Glomerular visceral epithelial cell (primary cell): ENCODE data around the gene LSM14B.
A peak's percentile ranks its signal among the peaks of the same experiment; 100 is the strongest.
"Not testable (repeated sequence)": the region's sequence is repeated elsewhere in the genome, so short reads cannot be mapped to it uniquely, and the experiment has no call there.

Experiments used
- DNase-seq: peaks from one replicate; pipeline ENCODE4 v3.0.0-alpha.2; 2016; ENCODE audit errors: extremely low spot score

Gene LSM14B

DNA sequence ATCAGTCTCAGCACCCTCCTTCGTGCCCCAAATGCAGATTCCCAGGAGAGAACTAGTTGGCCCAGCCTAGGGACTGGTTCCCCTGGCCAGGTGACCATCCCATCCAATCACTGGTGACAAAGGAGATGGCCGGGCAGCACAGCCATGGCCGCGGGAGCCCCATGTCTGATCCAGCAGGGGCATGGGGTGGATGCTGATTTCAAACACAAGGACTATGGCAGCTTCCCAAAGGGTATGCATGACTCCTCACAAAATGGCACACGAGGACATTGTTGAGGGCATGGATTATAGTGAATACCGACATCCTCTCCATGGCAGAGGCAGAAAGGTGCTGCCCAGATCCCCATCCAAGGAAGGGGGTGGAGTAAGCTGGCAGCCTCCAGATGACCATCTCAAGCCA is 9.9 kb upstream of the LSM14B start:
- DNase-seq = no peak

DNA sequence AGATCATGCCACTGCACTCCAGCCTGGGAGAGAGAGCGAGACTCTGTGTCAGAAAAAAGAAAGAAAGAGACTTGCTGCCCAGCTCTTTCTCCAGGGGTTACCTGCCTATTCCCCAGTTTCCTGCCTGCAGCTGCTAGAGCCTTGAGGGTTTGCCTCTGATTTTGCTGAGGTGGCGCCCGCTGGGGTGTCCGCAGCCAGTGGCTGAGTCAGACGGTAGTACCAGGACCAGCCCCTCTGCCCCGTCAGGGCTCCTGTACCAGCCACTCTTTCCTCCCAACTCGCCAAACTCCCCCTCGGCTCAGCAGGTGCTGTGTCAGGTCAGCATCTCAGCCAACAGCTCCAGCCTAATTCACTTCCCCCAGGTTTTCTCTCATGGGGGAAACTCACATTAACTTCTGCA is 7.4 kb upstream of the LSM14B start:
- no peak for DNase-seq

- DNase-seq = not testable (repeated sequence)
Measured at GRCh38 chr20:62115800-62116407, 6.4 kb upstream of the LSM14B start.

DNA sequence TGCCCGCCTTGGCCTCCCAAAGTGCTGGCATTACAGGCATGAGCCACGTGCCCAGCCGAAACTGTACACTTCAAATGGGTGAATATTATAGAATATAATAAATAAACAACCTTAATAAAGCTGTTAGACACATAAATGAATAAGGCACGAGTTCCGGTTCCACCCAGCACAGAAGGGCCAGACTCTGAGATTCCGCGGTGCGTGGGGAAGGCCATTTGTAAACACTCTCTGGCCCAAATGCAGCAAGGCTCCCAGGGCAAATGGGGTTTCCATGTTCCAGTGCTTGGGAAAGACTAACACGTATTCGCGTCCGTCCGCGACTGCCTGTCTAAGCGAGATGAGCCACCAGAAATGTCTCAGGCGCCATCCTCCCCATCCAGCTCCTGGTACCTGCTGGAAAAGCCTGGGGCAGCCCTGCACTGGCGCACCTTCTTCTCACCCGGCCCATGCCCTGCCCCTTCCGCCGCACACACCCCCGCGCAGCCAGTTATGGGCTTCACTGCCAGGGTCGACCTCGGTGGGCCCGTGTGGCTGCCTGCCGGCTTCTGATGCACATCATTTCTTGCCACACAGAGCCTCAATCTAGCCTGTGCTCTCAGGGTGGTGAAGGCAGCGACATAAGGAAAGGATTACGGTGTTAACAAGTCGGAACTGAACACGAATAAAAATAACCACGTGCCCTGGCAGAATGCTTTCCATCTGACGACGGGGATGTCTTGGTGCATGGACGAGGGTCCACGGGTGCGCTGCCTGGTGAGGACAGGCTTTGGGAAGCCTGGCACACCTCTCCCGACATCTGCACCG is 5.5 kb upstream of the LSM14B start:
- no peak for DNase-seq

GRCh38 chr20:62117362-62117646 is 5.0 kb upstream of the LSM14B start:
- no peak for DNase-seq

- no peak for DNase-seq
Measured at GRCh38 chr20:62117658-62118057, 4.6 kb upstream of the LSM14B start.

DNA sequence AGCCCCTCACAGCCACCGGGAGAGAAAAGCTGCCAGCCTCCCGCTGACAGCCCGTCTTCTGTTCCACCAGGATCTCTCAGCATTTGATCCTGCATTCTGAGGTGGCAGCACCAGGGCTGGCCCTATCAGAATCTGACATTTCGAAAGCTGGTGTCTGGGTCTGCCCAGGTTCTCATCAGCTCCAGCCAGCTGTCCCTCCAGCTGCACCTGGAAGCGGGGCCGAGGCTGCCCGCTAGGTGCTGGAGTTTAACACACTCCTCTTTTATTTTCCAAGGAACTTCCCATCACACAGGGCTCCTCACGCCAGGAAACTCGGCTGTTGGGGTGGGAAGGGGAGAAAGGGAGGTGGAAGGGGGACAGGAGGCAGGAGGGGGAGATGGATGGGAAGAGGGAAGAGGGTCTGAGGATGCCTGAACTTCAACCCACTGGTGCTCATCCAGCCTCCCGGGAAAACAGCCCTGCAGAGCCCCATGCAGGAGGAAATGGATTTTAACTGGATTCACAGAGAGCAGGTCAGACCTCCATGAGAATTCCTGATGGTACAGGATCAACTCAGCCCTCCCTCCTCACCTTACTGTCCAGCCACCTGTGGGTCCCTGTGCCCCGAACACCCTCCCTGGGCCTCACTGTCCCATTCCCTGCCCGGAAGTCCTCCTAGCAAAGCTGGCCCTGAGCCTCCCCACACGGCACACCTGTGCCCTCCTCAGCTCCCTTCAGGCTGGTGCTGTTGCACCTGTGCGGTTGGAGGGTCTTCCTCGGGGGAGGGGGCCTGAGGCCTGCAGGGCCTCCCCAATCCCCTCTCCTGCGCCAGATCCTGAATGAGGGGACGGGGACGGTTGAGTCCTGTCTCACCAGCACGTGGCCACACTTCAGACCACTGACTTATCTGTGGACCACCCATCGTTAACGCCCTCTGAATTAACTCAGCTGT is 3.9 kb upstream of the LSM14B start:
- no peak for DNase-seq

DNA sequence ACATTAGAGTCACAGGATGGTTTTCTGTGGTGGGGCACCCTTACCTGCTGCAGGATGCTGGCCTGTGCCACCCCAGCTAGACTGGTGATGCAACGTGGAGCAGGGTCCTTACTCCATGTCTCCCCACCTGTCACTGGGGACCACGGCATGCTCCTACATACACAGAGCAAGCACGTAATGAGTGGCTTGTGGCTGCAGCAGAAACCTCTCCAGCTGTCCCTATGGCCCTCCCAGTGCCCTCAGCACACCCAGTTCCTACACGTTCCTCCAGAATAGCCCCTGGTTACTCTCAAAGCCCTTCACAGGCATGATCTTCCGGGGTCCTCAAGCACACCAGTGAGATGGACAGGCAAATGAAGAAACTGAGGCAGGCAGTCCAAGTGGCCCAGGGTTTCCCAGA is 3.2 kb upstream of the LSM14B start:
- no peak for DNase-seq

GRCh38 chr20:62119591-62120364 is 2.5 kb upstream of the LSM14B start:
- no peak for DNase-seq

DNA sequence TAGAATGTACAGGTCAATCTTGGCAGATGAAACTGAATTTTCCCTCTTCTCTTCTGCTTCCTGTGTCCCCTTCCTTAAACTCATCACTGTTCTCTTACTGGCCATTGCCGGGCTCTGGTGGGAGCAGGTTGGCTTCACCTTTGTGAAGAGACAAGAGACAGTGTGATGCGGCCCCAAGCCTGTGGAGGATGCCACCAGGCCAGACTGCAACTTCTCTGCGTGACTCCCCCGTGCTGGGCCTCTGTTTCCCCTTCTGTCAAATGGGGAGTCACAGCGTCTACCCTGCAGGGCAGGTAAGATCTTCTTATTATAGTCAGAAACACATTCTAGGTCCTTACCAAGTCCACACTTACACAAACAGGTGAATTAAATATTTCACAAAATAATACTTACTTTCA is 1.9 kb upstream of the LSM14B start:
- DNase-seq = no peak

- DNase-seq = no peak
Measured at GRCh38 chr20:62120990-62121775, 1.1 kb upstream of the LSM14B start.

- DNase-seq = peak; percentile 63
Measured at GRCh38 chr20:62122654-62123449, 577 bp downstream of the LSM14B start.

DNA sequence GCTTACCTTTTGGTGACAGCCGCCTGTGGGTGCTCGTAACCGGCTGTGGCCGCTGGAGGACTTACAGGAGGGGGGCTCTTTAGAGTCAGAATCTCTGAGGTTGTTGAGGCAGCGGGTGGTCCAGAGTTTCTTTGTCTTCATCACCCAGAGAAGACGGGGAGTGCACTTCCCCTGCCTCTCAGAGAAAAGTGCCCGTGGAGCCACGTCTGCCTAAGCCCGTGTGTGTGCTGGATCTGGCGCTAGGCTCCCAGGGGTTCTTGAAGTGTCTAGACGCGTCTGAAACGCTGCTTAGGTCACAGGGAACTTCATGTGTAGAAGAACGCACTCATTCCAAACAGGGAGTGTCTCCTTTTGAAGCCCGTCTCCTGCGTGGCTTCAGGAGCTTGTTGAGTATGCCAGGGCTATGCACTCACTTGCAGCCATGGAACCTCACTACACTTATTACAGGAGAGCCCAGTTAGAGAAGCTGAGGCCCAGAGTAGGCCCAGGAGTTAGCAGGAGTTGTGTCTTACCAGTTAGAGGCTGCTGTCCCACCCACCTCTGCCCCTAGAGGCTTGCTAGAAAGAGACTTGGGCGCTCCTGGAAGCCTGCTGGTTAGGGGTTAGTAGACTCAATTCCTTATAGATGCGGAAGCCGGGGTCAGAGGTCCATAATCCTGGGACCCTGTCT is 1.3 kb downstream of the LSM14B start:
- peak; percentile 33 for DNase-seq

GRCh38 chr20:62126141-62126540 is 3.9 kb downstream of the LSM14B start:
- DNase-seq = no peak

GRCh38 chr20:62127799-62128198 is 5.5 kb downstream of the LSM14B start:
- no peak for DNase-seq

GRCh38 chr20:62128502-62128901 is 6.2 kb downstream of the LSM14B start:
- DNase-seq = no peak

- no peak for DNase-seq
Measured at GRCh38 chr20:62129731-62130531, 7.7 kb downstream of the LSM14B start.

DNA sequence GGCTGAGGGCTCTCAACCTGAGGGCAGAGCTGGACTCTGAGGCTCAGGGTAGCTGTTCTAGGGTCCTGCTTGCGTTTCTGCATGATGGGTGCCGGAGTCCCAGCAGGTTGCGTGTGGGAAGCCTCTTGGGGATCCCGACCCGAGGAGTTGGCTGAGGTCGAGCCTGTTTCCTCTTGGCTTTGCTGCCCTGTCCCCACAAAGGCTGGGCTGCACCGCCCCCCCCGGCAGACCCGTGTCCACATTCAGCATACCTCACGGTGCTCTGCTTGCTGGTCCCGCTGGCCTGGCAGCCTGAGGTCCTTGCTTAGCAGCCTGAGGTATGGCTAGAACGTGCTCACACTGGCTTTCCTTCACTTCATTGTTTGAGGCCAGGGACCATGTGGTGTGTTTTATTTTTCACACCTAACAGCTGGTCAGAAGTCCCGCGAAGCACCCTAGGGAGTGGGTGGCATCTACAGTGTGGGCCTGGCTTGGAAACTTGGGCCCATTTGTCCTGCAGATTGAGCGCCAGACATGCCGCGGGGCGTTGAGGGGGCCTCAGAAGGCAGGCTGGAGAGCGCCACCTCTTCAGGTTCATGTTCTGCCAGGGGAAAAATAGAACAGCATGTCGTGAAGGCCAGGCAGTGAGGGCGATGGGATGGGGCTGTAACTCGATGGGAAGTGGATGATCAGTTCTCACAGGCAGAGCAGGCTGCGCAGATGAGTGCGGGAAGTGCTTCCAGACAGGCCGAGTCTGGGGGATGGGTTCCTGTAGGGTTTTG is 9.5 kb downstream of the LSM14B start:
- DNase-seq = no peak
